Gastroesophageal sphincter (tissue), 3 donors: ENCODE results near the gene PLPP2.

ENCODE experiments used
- EP300 ChIP-seq: sonication (generic); formaldehyde crosslinking; IDR thresholded peaks from one replicate; pipeline ENCODE4 v1.6.1; 2017; ENCODE audit warnings: antibody characterized with exemption, mild to moderate bottlenecking
- POLR2A ChIP-seq, 2 donors: fragments of 450-650 bp; IDR thresholded peaks; one replicate each; pipeline ENCODE4 v1.6.1; 2017; ENCODE audit warnings: antibody characterized with exemption in 2 of 2, mild to moderate bottlenecking in 2 of 2, moderate library complexity in 1 of 2
- POLR2AphosphoS5 ChIP-seq: sonication (generic); formaldehyde crosslinking; IDR thresholded peaks from one replicate; pipeline ENCODE4 v1.6.1; 2017; ENCODE audit warnings: antibody characterized with exemption
- TF ChIP-seq, protein P1 (sequence below), 4 experiments: fragments of 200-600 bp in 2 of 4; fragments of 450-650 bp in 2 of 4; sonication (generic) in 1 of 4; IDR thresholded peaks; one replicate each; pipeline ENCODE4 v1.5.1; 2017 to 2019; ENCODE audit warnings: antibody characterized with exemption in 4 of 4, mild to moderate bottlenecking in 2 of 4, moderate library complexity in 2 of 4

DNA sequence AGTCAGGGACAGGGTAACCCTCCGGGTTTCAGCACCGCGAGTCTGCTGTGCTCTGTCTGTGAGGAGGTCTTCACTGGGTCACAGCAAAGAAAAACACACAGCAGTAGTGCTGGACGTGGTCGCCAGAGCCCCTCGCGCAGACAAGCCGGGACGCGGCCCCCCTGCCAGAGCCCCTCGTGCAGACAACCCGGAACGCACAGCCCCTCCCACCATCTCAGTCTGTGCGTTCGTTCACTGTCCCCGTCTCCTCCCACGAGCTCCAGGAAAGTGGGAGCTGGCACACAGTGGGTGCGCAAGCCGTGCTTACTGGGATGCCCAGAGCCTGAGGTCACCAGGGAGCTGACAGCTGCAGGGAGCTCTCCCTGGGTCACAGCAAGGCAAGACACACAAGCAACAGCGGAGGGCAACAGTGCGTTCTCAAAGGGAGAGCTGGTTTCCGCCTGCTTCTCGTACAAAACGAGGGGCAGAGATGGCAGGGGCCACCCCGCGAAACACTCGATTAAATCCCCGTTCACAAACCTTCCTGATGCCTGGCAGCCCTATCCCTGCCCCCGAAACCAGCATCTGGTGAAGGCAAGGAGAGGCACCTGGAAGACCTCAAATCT, 3.2 kb upstream of the PLPP2 start:
- TF ChIP-seq POLR2AphosphoS5 (no peak), POLR2A (IDR thresholded peaks at IDR 0.05) (no peak), EP300 (no peak)
- TF ChIP-seq, protein P1, sequence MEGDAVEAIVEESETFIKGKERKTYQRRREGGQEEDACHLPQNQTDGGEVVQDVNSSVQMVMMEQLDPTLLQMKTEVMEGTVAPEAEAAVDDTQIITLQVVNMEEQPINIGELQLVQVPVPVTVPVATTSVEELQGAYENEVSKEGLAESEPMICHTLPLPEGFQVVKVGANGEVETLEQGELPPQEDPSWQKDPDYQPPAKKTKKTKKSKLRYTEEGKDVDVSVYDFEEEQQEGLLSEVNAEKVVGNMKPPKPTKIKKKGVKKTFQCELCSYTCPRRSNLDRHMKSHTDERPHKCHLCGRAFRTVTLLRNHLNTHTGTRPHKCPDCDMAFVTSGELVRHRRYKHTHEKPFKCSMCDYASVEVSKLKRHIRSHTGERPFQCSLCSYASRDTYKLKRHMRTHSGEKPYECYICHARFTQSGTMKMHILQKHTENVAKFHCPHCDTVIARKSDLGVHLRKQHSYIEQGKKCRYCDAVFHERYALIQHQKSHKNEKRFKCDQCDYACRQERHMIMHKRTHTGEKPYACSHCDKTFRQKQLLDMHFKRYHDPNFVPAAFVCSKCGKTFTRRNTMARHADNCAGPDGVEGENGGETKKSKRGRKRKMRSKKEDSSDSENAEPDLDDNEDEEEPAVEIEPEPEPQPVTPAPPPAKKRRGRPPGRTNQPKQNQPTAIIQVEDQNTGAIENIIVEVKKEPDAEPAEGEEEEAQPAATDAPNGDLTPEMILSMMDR (IDR thresholded peaks at IDR 0.05), result no peak
